ENCODE measurements around the gene TRPM2.

DNA sequence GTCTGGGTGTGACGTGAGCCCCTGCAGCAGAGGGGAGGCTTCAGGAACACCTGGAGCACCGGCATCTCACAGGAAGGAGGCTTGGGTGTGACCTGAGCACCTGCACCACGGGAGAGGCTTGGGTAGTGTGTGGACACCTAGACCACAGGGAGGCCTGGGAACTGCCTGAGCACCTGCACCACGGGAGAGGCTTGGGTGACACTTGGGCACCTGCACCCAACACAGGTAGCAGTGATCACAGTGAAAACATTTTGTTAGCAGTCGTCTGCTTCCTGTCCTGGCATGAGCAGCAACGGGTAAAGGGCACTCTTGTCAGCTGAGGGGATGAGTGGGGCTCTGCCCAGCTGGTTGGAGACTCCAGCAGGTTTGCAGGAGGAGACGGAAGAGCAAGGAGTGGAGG lies 124.3 kb downstream of the TRPM2 start:
- TF ChIP-seq, protein P1, sequence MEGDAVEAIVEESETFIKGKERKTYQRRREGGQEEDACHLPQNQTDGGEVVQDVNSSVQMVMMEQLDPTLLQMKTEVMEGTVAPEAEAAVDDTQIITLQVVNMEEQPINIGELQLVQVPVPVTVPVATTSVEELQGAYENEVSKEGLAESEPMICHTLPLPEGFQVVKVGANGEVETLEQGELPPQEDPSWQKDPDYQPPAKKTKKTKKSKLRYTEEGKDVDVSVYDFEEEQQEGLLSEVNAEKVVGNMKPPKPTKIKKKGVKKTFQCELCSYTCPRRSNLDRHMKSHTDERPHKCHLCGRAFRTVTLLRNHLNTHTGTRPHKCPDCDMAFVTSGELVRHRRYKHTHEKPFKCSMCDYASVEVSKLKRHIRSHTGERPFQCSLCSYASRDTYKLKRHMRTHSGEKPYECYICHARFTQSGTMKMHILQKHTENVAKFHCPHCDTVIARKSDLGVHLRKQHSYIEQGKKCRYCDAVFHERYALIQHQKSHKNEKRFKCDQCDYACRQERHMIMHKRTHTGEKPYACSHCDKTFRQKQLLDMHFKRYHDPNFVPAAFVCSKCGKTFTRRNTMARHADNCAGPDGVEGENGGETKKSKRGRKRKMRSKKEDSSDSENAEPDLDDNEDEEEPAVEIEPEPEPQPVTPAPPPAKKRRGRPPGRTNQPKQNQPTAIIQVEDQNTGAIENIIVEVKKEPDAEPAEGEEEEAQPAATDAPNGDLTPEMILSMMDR (IDR thresholded peaks at IDR 0.05; ENCODE audit: low read depth, low read length) = no peak
- TF ChIP-seq EZH2phosphoT487 (IDR thresholded peaks at IDR 0.05; ENCODE audit: low read depth) = no peak

Measured in OCI-LY3 (cell line).